CD4-positive, alpha-beta T cell (primary cell): ENCODE results near the gene CARD19. TPM values are rescaled to one million over a fixed set of nuclear protein-coding genes. Genes with fewer than 3 reads are reported as not detected.

ENCODE experiments used
- ATAC-seq: fragments of 200-7000 bp; cut with Tn5 transposase; one replicate; pipeline ENCODE4 v1.10.0; 2022; ENCODE audit warnings: mild to moderate bottlenecking; ENCODE audit not compliant: poor library complexity
- CTCF ChIA-PET: fragments of 350-600 bp; sonication (Branson Sonifier 250); formaldehyde crosslinking; loops from one replicate; lab custom pipeline; 2021; ENCODE audit warnings: antibody characterized with exemption, inconsistent platforms; lab: Charles Lee
- POLR2A ChIA-PET: fragments of 350-600 bp; sonication (Branson Sonifier 250); formaldehyde crosslinking; loops from one replicate; lab custom pipeline; 2021; ENCODE audit warnings: antibody characterized with exemption, inconsistent platforms; lab: Charles Lee
- DNase-seq, 14 experiments: peaks; one replicate each; pipeline ENCODE4 v3.0.0-alpha.2; 2013 to 2020; ENCODE audit warnings: mixed read lengths in 2 of 14
- H3K27ac ChIP-seq, 2 donors: one replicate each; pipeline versions ENCODE4 v1.5.1 to v1.7.0; 2013; ENCODE audit warnings: low read length in 2 of 2, low read depth in 1 of 2, mild to moderate bottlenecking in 1 of 2
- H3K27me3 ChIP-seq, 2 experiments: 1 replicate in 1 of 2; 2 replicates in 1 of 2; pipeline versions ENCODE4 v1.6.1 to v1.7.0; 2013; ENCODE audit warnings: low read length in 2 of 2, control low read depth in 1 of 2, mild to moderate bottlenecking in 1 of 2, moderate library complexity in 1 of 2; ENCODE audit not compliant: insufficient read depth in 2 of 2, control insufficient read depth in 1 of 2
- H3K36me3 ChIP-seq: one replicate; pipeline ENCODE4 v1.6.1; 2013; ENCODE audit warnings: low read length, control low read depth; ENCODE audit not compliant: insufficient read depth
- H3K4me1 ChIP-seq: one replicate; pipeline ENCODE4 v1.6.1; 2013; ENCODE audit warnings: low read length, control low read depth; ENCODE audit not compliant: insufficient read depth
- H3K4me3 ChIP-seq: one replicate; pipeline ENCODE4 v1.5.1; 2013; ENCODE audit warnings: mild to moderate bottlenecking, low read length, moderate library complexity
- H3K9me3 ChIP-seq, 2 experiments: 1 replicate in 1 of 2; 2 replicates in 1 of 2; pipeline versions ENCODE4 v1.6.1 to v1.7.0; 2013; ENCODE audit warnings: low read length in 2 of 2, mild to moderate bottlenecking in 2 of 2, control low read depth in 1 of 2, moderate library complexity in 1 of 2; ENCODE audit not compliant: control insufficient read depth in 1 of 2, insufficient read depth in 1 of 2
- H3K27ac Mint-ChIP-seq: one replicate; pipeline ENCODE4 v1.8.0; 2020; ENCODE audit warnings: mixed read lengths
- H3K27me3 Mint-ChIP-seq: one replicate; pipeline ENCODE4 v1.8.0; 2021; ENCODE audit warnings: mixed read lengths
- H3K36me3 Mint-ChIP-seq: one replicate; pipeline ENCODE4 v1.8.0; 2021; ENCODE audit warnings: low read depth, mixed read lengths
- H3K4me1 Mint-ChIP-seq: one replicate; pipeline ENCODE4 v1.8.0; 2021; ENCODE audit warnings: low read depth, mixed read lengths
- H3K4me3 Mint-ChIP-seq: one replicate; pipeline ENCODE4 v1.8.0; 2020; ENCODE audit warnings: mild to moderate bottlenecking, mixed read lengths
- H3K9me3 Mint-ChIP-seq: one replicate; pipeline ENCODE4 v1.8.0; 2020; ENCODE audit warnings: mixed read lengths
- intact Hi-C, 2 experiments: fragments of 100-400 bp; cut with DNase I in 1 of 2; cut with micrococcal nuclease in 1 of 2; formaldehyde crosslinking; loops; one replicate each; pipeline versions ENCODE4 v1.15.1 to v1.9.0; 2023 to 2025; cut with DNase I, micrococcal nuclease
- total RNA-seq, 174 experiments: library from RNA in 2 of 174; stranded (reverse) in 2 of 174; gene quantifications; one replicate each; pipeline ENCODE4 v1.2.3 and lab custom pipeline; 2021 to 2026
- TF ChIP-seq, protein P1 (sequence below): fragments of 200-600 bp; IDR thresholded peaks from one replicate; pipeline ENCODE4 v1.8.0; 2022; ENCODE audit warnings: antibody characterized with exemption, mild to moderate bottlenecking

The CARD19 gene
- total RNA-seq, 2 experiments from 2014 or later, result 38.8 to 39.2 TPM

DNA sequence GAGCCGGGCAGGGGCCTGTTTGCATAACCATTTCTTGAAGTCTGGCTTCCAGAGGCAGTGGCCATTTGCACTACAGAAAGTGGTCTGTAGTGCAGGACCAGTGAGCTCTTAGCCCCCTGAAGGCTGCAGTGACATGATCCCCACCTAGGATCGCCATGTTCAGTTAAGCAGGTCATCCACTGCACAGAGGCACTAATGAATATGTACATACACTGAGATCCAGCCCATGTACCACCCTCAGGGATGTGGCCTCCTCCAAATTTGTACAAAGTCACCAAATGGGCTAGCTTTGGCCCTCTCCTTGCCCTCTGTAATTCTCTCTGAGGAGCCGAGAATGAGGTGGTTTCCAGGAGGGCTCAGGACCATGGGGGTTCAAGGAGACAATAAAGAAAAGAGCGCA lies 45.8 kb upstream of the CARD19 start:
- peaks cover 25% of the 10 kb centered on the region for H3K4me1 Mint-ChIP-seq

DNA sequence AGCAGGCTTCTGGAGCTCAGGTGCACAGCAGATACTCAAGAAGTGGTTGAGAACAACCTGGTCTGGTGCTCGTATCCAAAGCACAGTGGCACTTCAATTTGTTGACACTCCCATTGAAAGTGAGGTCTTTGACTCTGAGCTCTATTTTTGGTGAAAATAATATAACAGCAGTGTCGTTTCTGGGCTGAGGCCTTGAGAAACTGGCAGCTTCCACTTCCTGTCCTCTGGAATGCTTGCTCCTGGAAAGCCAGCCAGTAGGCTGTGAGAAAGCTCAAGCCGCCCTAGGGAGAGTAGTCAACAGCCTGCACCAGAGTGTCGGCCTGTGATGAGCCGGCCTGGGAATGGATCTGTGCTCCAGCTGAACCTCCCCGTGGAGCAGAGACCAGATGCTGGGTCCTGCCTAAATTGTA lies 44.3 kb upstream of the CARD19 start:
- no peaks in the 10 kb centered on the region for H3K9me3 ChIP-seq
- no peaks in the 10 kb centered on the region for H3K36me3 ChIP-seq
- no peak for ATAC-seq
- no peak overlapping the region for H3K4me3 ChIP-seq
- peaks cover 32% of the 10 kb centered on the region for H3K4me1 Mint-ChIP-seq
- no peaks in the 10 kb centered on the region for H3K36me3 Mint-ChIP-seq
- H3K9me3 Mint-ChIP-seq, result no peaks in the 10 kb centered on the region
- no peaks in the 10 kb centered on the region for H3K27me3 Mint-ChIP-seq
- no peak overlapping the region for H3K4me3 Mint-ChIP-seq
- H3K27me3 ChIP-seq, result no peaks in the 10 kb centered on the region
- no peak overlapping the region for H3K27ac Mint-ChIP-seq
- intact Hi-C loops, result no loop called here
- H3K27ac ChIP-seq, result no peak overlapping the region
- TF ChIP-seq, protein P1, sequence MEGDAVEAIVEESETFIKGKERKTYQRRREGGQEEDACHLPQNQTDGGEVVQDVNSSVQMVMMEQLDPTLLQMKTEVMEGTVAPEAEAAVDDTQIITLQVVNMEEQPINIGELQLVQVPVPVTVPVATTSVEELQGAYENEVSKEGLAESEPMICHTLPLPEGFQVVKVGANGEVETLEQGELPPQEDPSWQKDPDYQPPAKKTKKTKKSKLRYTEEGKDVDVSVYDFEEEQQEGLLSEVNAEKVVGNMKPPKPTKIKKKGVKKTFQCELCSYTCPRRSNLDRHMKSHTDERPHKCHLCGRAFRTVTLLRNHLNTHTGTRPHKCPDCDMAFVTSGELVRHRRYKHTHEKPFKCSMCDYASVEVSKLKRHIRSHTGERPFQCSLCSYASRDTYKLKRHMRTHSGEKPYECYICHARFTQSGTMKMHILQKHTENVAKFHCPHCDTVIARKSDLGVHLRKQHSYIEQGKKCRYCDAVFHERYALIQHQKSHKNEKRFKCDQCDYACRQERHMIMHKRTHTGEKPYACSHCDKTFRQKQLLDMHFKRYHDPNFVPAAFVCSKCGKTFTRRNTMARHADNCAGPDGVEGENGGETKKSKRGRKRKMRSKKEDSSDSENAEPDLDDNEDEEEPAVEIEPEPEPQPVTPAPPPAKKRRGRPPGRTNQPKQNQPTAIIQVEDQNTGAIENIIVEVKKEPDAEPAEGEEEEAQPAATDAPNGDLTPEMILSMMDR, result no peak
- no peak for DNase-seq
- CTCF ChIA-PET, result no interaction called here
- POLR2A ChIA-PET, result interaction anchor here (0.6 to 3.7 kb wide), 6 partner anchors 8 to 62 kb away, joined by 3 to 19 read pairs (median 12); no protein-coding TSS in a partner anchor
- peaks cover 38% of the 10 kb centered on the region for H3K4me1 ChIP-seq

More for the DNA sequence above, 45.8 kb upstream of the CARD19 start:
- ATAC-seq, result no peak
- Mint-ChIP-seq H3K27ac (no peak overlapping the region), H3K27me3 (no peaks in the 10 kb centered on the region), H3K36me3 (no peaks in the 10 kb centered on the region), H3K9me3 (no peaks in the 10 kb centered on the region), H3K4me3 (no peak overlapping the region)
- TF ChIP-seq, protein P1, result no peak
- intact Hi-C loops, result no loop called here
- H3K27ac ChIP-seq, result no peak overlapping the region
- H3K27me3 ChIP-seq, result no peaks in the 10 kb centered on the region
- H3K4me3 ChIP-seq, result no peak overlapping the region
- no peak for DNase-seq
- H3K4me1 ChIP-seq, result peaks cover 31% of the 10 kb centered on the region
- ChIA-PET CTCF (no interaction called here), POLR2A (interaction anchor here (1.1 to 3.7 kb wide), 5 partner anchors 9 to 22 kb away, joined by 3 to 19 read pairs (median 11); no protein-coding TSS in a partner anchor)
- H3K9me3 ChIP-seq, result no peaks in the 10 kb centered on the region
- no peaks in the 10 kb centered on the region for H3K36me3 ChIP-seq

DNA sequence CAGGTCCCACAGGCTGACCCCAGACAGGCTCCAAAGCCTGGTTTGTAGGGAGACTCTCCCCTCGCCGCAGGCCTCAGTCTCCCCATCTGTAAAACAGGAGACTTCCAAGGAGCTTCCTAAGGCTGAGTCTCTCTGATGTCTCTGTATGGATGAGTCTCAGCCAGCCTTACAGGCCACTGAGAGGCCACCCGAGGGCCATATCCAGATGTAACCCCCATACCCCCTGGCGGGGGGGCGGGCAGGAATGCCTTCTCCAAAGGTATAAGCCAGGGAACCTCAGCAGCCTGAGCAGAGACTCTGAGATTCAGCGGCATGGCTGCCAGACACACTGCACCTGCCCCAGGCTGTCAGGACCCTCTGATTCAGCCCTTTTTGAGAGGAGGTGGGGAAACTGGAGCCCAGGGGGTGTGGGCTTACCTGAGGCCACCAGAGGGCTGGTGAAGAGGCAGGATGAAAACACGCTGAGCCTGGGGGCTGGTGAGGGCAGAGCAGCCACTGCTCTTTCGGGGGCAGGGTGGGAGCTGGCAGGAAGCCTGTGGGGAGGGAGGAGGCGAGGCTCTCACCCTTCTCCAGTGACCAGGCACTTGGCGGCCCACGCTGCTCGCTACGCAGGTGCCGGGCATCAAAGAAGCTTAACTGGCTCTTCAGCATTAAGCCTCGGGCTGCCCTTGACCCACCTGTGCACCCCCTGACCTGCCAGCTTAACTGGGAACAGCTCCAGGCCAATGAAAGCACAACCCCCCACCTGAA lies 43.1 kb upstream of the CARD19 start:
- H3K4me1 ChIP-seq, result peaks cover 45% of the 10 kb centered on the region
- peak in 1 of 14 experiments; percentile 38 for DNase-seq
- Mint-ChIP-seq H3K27me3 (no peaks in the 10 kb centered on the region), H3K27ac (no peak overlapping the region), H3K4me3 (no peak overlapping the region), H3K4me1 (peaks cover 43% of the 10 kb centered on the region), H3K36me3 (no peaks in the 10 kb centered on the region), H3K9me3 (no peaks in the 10 kb centered on the region)
- no peak for ATAC-seq
- intact Hi-C loops, result no loop called here
- H3K36me3 ChIP-seq, result no peaks in the 10 kb centered on the region
- H3K27ac ChIP-seq, result no peak overlapping the region
- no peaks in the 10 kb centered on the region for H3K9me3 ChIP-seq
- no peak overlapping the region for H3K4me3 ChIP-seq
- POLR2A ChIA-PET, result interaction anchor here (1.1 to 3.5 kb wide), 6 partner anchors 11 to 46 kb away, joined by 3 to 19 read pairs (median 9); no protein-coding TSS in a partner anchor
- CTCF ChIA-PET, result interaction anchor here (1.4 to 1.5 kb wide), 2 partner anchors 11 to 67 kb away, joined by 4 to 5 read pairs; no protein-coding TSS in a partner anchor
- TF ChIP-seq, protein P1, result no peak
- no peaks in the 10 kb centered on the region for H3K27me3 ChIP-seq
